Endodermal cell (in vitro differentiated cells): ENCODE measurements around the gene ZYG11A. TPM values are rescaled to one million over a fixed set of nuclear protein-coding genes. Genes with fewer than 3 reads are reported as not detected.
A peak's percentile ranks its signal among the peaks of the same experiment; 100 is the strongest.

Experiments used
- DNase-seq: peaks from one replicate; pipeline ENCODE4 v3.0.0-alpha.2; 2017
- H3K27ac ChIP-seq: 2 replicates; pipeline ENCODE4 v1.5.1; 2013; ENCODE audit warnings: mild to moderate bottlenecking, low read depth, low read length, moderate library complexity
- H3K27me3 ChIP-seq: 2 replicates; pipeline ENCODE4 v1.6.1; 2013; ENCODE audit warnings: mild to moderate bottlenecking, low read length, moderate library complexity; ENCODE audit not compliant: insufficient read depth, control insufficient read depth, poor library complexity, severe bottlenecking
- H3K36me3 ChIP-seq: 2 replicates; pipeline ENCODE4 v1.7.0; 2013; ENCODE audit warnings: mild to moderate bottlenecking, low read length, moderate library complexity; ENCODE audit not compliant: control insufficient read depth, insufficient read depth
- H3K4me1 ChIP-seq: one replicate; pipeline ENCODE4 v1.7.0; 2013; ENCODE audit warnings: low read length; ENCODE audit not compliant: control insufficient read depth, insufficient read depth
- H3K4me3 ChIP-seq: 2 replicates; pipeline ENCODE4 v1.5.1; 2013; ENCODE audit warnings: mild to moderate bottlenecking, low read length, moderate library complexity
- H3K9ac ChIP-seq: 2 replicates; pipeline ENCODE4 v1.6.1; 2013; ENCODE audit warnings: mild to moderate bottlenecking, low read length, moderate library complexity; ENCODE audit not compliant: poor library complexity, severe bottlenecking; ENCODE audit errors: extremely low read depth
- H3K9me3 ChIP-seq: 2 replicates; pipeline ENCODE4 v1.6.1; 2013; ENCODE audit warnings: mild to moderate bottlenecking, low read length, moderate library complexity; ENCODE audit not compliant: control insufficient read depth
- H3K27ac Mint-ChIP-seq: 2 replicates; pipeline ENCODE4 v1.8.0; 2020; ENCODE audit warnings: mixed read lengths
- H3K27me3 Mint-ChIP-seq: 2 replicates; pipeline ENCODE4 v1.8.0; 2021; ENCODE audit warnings: mild to moderate bottlenecking, mixed read lengths; ENCODE audit not compliant: insufficient read depth
- H3K36me3 Mint-ChIP-seq: 2 replicates; pipeline ENCODE4 v1.8.0; 2020; ENCODE audit warnings: low read depth, mixed read lengths
- H3K4me1 Mint-ChIP-seq: 2 replicates; pipeline ENCODE4 v1.8.0; 2020; ENCODE audit warnings: mixed read lengths
- H3K4me3 Mint-ChIP-seq: 2 replicates; pipeline ENCODE4 v1.8.0; 2020; ENCODE audit warnings: mild to moderate bottlenecking, moderate library complexity, mixed read lengths
- H3K9me3 Mint-ChIP-seq: 2 replicates; pipeline ENCODE4 v1.8.0; 2020; ENCODE audit warnings: mild to moderate bottlenecking, mixed read lengths
- CTCF ChIP-seq: fragments of 200-600 bp; sonication (generic); conservative IDR thresholded peaks from 2 replicates; pipeline ENCODE4 v1.5.0; 2021; ENCODE audit warnings: antibody characterized with exemption, mild to moderate bottlenecking
- whole genome bisulfite sequencing, 2 experiments: methylation state at CpG; one replicate each; pipeline versions ENCODE4 v1.1.5 to v1.1.7; 2013; ENCODE audit warnings: missing lambda C conversion rate in 2 of 2, mixed read lengths in 1 of 2; ENCODE audit not compliant: insufficient coverage in 1 of 2, insufficient read length in 1 of 2; 5-methylcytosine and 5-hydroxymethylcytosine counted together
- total RNA-seq, 2 donors: library from RNA; stranded (reverse); fragmentation: NEBNext Ultra II Directional in 1 of 2; extraction: Animal tissue kit (Norgen Biotek cat#: 25700) in 1 of 2; gene quantifications; 2 replicates in 1 of 2; 3 replicates in 1 of 2; pipeline ENCODE4 v1.2.1, GENCODE V29; 2021

ZYG11A gene
- total RNA-seq, 2 donors from 2014 or later: 1.5 to 3.2 TPM

- Mint-ChIP-seq H3K36me3 (peaks cover 10% of the 10 kb centered on the region), H3K9me3 (no peaks in the 10 kb centered on the region), H3K4me3 (peak overlapping the region; percentile 70), H3K27ac (no peak overlapping the region), H3K27me3 (peaks cover 31% of the 10 kb centered on the region), H3K4me1 (peaks cover 5% of the 10 kb centered on the region)
- Histone ChIP-seq H3K9me3 (no peaks in the 10 kb centered on the region), H3K36me3 (no peaks in the 10 kb centered on the region), H3K4me3 (no peak overlapping the region), H3K27me3 (peaks cover 46% of the 10 kb centered on the region), H3K27ac (no peak overlapping the region), H3K4me1 (no peaks in the 10 kb centered on the region), H3K9ac (no peak overlapping the region)
- no peak for TF ChIP-seq CTCF
- no peak for DNase-seq
- 91 to 92% methylated on average over 10 of the region's 10 CpGs for WGBS, 2 experiments
These were observed 77.3 kb downstream of the ZYG11A start for GRCh38 chr1:52919723-52920483.

- no peak for TF ChIP-seq CTCF
- Mint-ChIP-seq H3K36me3 (peaks cover 10% of the 10 kb centered on the region), H3K27me3 (peaks cover 41% of the 10 kb centered on the region), H3K27ac (no peak overlapping the region), H3K4me3 (peak overlapping the region; percentile 70), H3K9me3 (no peaks in the 10 kb centered on the region), H3K4me1 (no peaks in the 10 kb centered on the region)
- Histone ChIP-seq H3K9me3 (no peaks in the 10 kb centered on the region), H3K27ac (no peak overlapping the region), H3K36me3 (no peaks in the 10 kb centered on the region), H3K4me1 (no peaks in the 10 kb centered on the region), H3K27me3 (peaks cover 55% of the 10 kb centered on the region), H3K4me3 (peak overlapping the region; percentile 77), H3K9ac (peak overlapping the region; percentile 20)
- peak; percentile 78 for DNase-seq
- WGBS, 2 experiments: 17 to 54% methylated on average over 18 to 35 of the region's 35 CpGs
These were observed 78.3 kb downstream of the ZYG11A start for GRCh38 chr1:52920791-52921291.

- Histone ChIP-seq H3K9me3 (no peaks in the 10 kb centered on the region), H3K27ac (no peak overlapping the region), H3K36me3 (no peaks in the 10 kb centered on the region), H3K27me3 (peaks cover 74% of the 10 kb centered on the region), H3K4me1 (no peaks in the 10 kb centered on the region), H3K9ac (no peak overlapping the region), H3K4me3 (no peak overlapping the region)
- Mint-ChIP-seq H3K36me3 (no peaks in the 10 kb centered on the region), H3K27me3 (peaks cover 71% of the 10 kb centered on the region), H3K27ac (no peak overlapping the region), H3K4me1 (peaks cover 6% of the 10 kb centered on the region), H3K9me3 (no peaks in the 10 kb centered on the region), H3K4me3 (no peak overlapping the region)
- WGBS, 2 experiments: 84 to 88% methylated on average over 3 to 5 of the region's 5 CpGs
- no peak for DNase-seq
- no peak for TF ChIP-seq CTCF
These were observed 83.0 kb downstream of the ZYG11A start for GRCh38 chr1:52925571-52926005.
